GM19397 (cell line): Measurements from ENCODE around the gene ST3GAL5.
"Not testable (repeated sequence)": the region's sequence is repeated elsewhere in the genome, so short reads cannot be mapped to it uniquely, and the experiment has no call there.

Source experiments
- ATAC-seq: cut with Tn5 transposase; IDR thresholded peaks from one replicate; pipeline ENCODE4 v1.9.1; 2021; ENCODE audit warnings: mild to moderate bottlenecking, moderate library complexity; ENCODE audit not compliant: unreplicated experiment

Gene ST3GAL5

GRCh38 chr2:85894554-85895278, 5.9 kb upstream of the ST3GAL5 start:
- not testable (repeated sequence) for ATAC-seq

DNA sequence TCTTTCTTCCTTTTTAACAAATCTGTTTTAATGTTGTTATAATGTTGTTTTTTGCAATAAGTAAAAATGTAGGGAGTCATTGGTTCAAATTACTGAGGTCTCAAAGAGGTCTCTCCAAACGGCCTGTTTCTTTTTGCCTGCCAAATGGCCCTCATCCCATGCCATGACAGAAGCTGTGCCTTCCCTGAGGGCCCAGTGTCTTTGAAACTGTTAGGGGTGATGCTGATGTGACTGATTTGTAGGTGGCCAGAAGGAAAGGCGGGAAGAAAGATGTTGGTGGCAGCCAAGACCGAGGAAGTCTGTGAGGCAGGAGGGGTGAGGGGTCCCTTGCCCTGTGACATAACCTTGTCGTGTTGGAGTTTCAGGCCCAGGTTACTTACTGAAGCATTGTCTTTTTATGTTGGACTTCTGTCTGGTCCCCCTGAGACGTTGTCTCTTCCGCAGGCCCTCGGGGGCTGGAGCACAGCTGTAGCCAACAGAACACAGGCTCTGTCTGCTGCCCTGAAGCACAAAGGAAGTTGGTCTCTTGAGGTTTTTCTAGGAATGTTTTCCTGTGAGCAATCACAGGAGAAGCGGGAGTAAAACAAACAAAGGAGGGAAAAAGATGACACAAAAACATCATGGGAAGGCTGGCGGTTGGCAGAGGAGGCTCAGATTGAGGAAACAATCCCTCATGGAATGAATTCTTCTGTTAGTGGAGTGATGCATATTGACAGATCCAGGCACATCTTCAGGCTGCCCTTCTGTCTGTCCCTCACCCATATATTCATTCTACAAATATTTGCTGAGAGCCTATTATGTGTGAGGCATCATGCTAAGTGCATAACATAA, 4.9 kb upstream of the ST3GAL5 start:
- no peak for ATAC-seq

DNA sequence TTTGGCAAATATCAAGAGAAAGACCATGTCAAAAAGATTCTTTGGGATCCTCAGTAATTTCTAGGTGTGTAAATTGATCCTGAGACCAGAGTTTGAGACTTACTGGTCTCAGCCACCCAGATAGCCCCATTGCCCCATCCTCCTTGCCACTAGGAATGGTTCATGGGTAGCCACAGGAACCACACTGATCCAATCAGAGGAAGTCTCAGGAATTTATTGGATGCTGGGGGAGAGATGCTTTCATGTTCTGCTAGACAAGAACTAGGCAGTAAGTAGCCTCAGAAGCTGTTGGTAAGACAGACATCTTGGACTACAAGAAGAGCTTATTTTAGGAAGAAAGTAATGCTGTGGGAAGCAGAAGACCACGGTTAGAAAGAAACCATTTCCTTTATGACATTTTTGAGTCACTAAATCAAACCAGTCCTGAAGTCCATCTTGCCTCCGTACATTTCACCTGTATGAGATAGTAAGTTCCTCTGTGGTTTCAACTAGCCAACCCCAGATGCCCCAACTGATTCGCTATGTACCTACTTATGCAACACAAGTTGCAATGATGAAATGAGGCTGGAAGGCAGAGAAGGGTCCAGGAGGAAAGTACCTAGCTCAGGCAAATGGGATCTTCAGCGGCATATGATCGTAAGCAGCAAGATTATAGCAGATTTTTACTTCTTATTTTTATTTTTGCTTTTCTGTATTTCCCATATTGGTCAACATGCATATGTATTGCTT, 3.6 kb upstream of the ST3GAL5 start:
- no peak for ATAC-seq

GRCh38 chr2:85890522-85891176, 1.9 kb upstream of the ST3GAL5 start:
- no peak for ATAC-seq

- no peak for ATAC-seq
These were observed 964 bp upstream of the ST3GAL5 start for GRCh38 chr2:85889627-85890281.

- no peak for ATAC-seq
These were observed 638 bp downstream of the ST3GAL5 start for GRCh38 chr2:85888020-85888683.

- no peak for ATAC-seq
These were observed 1.2 kb downstream of the ST3GAL5 start for GRCh38 chr2:85887566-85888019.

- no peak for ATAC-seq
These were observed 2.2 kb downstream of the ST3GAL5 start for GRCh38 chr2:85886590-85886989.

DNA sequence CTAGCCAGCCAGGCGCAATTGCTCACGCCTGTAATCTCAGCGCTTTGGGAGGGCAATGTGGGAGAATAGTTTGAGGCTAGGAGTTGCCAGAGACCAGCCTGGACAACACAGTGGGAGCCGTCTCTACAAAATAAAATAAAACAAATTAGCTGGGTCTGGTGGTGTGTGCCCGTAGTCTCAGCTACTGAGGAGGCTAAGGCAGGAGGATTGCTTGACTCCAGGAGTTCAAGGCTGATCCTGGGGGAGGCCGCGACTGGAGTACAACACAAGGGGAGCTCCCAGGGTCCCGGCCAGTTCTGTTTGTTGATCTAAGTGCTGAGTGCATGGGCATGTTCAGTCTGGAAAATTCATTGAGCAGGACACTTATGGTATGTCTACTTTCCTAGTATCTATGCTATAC, 2.6 kb downstream of the ST3GAL5 start:
- ATAC-seq = no peak

DNA sequence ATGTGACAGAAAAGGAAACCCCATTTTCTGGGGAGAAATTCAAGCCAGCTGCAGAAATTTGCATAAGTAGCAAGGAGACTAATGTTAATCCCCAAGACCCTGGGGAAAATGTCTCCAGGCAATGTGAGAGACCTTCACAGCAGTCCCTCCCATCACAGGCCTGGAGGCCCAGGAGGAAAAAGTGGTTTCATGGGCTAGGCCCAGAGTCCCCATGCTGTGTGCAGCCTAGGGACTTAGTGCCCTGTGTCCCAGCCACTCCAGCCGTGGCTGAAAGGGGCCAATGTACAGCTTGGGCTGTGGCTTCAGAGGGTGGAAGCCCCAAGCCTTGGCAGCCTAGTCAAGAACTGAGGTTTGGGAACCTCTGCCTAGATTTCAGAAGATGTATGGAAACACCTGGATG, 7.0 kb downstream of the ST3GAL5 start:
- not testable (repeated sequence) for ATAC-seq

DNA sequence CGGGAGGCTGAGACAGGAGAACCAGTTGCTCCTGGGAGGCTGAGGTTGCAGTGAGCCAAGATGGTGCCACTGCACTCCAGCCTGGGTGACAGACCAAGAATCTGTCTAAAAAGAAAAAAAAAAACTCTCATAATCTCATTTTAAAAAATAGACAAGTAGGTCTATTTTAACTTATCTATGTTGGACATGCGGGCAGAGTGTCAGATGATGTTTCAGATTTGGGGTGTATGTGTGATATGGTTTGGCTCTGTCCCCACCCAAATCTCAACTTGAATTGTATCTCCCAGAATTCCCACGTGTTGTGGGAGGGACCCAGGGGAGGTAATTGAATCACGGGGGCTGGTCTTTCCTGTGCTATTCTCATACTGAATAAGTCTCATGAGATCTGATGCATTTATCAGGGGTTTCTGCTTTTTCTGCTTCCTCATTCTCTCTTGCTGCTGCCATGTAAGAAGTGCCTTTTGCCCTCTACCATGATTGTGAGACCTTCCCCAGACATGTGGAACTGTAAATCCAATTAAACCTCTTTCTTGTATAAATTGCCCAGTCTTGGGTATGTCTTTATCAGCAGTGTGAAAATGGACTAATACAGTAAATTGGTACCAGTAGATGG, 8.0 kb downstream of the ST3GAL5 start:
- not testable (repeated sequence) for ATAC-seq

DNA sequence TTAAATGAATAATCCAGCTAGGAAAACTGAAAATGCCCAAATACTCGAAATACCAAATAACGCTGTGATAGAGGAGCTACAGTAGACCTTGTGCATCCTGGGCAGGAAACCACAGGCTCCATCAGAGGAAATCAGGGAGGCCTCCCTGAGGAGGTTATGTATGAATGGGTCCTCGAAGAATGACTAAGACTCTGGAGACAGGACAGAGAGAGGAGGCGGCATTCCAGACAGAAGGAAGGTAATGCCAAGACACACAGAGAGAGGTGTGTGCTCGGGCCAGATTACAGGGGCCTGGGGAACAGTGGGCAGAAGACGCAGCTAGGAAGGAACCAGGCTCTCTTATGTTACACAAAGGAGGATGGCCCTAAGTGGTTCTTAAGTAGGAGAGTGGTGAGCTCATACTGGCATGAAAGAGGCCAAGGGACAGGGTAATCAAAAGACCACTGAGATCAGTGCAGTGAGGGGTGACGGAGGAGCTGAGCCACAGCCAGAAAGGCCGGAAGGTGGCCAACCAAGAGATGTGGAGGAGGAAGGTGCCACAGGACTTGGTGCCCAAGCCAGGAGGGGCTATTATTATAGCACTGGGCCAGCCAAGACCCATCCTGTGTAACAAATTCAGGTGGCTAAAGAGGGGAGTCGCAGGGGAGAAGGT, 9.9 kb downstream of the ST3GAL5 start:
- no peak for ATAC-seq

DNA sequence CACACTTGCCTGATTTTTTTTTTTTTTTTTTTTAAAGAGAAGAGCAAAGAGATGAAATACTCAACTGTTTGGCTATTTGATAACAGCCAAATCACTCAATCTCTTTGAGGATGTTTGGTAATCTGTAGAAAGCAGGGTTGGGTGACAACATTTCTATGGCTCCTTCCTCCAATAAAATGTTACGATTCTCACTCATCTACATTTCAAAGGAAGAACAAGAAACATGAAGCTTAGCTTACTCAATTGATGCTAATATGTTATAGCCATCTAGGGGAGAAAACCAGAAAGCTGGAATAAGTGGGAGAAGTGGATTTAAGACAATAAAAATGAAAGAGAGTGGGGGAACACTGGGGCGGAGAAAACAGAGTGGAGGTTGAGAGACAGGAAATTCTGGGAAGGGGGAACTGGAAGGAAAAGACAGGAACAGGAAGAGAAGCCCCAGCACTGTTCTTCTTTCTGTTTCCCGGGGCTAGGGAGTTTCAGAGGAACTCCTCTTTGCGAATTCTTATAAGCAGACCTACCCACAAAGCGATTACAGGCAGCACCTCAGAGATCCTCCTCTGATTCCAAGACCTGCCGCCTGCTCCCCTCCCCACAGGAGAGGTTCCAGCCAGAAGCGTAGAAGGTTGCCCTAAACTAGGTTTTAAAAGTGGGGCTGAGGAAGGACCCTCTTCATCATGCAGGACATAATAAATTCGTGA, 13.3 kb downstream of the ST3GAL5 start:
- no peak for ATAC-seq

DNA sequence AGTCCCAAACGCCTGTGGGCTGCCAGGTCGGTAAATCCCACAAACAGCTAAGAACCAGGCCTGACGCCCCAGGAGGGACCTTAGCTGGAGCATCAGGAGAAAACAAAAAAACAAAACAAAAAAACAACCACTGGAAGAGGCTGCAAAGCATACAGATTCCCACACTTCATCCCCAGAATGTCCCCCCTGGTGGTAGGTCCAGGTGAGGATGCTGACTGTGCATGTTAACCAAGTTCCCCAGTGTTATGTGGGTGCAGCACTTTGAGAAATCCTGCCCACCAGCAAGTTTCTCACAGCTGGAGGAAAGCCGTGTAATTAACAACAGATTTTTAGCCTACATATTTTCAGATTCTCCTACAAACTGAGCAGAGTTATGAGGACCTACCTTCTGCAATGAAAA, 15.1 kb downstream of the ST3GAL5 start:
- ATAC-seq = no peak

GRCh38 chr2:85872536-85873161, 16.1 kb downstream of the ST3GAL5 start:
- ATAC-seq = no peak

DNA sequence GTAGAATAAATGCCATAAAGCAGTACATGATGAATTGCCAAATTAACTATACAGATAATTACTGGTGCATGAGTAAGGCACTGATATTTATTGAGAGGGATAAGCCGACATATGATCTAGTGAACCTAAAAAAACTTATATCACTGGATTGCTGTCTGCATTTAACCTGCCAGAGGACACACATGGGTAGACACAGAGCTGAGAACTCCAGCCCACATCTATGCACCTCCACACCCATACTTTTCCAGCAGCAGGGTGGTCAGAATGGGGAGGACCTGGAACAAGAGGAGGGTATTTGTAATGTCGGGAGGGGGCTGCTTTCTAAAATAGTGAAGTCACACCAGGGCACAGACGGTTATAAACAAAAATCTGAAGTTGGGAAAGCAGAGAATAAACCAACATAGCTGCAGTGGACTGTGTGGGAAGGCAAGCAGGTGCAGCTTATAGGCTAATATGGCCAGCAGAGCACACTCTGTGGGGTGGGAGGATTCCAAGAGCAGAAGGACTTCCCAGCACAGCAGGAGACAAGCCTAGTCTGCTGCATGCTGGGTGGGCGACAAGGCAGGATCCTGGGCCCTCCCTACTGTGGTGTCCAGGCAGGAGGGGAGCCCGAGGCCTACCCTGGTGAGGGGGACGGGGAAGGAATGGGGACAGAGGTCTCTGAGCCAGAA, 17.2 kb downstream of the ST3GAL5 start:
- ATAC-seq = no peak

DNA sequence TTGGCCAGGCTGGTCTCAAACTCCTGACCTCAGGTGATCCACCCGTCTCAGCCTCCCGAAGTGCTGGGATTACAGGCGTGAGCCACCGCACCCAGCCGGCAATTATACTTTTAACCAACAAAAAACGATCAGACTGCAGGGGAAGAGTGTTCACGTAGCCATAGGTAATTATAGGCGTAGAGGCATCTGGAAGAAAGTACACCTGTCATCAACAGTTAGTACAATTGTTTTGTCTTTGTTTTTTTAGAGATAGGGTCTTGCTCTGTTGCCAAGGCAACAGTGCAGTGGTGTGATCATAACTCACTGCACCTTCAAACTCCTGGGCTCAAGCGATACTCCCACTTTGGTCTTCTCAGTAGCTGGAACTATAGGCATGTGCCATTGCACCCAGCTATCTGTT, 20.0 kb downstream of the ST3GAL5 start:
- ATAC-seq = no peak
